SU-DHL-6 (cell line): Measurements from ENCODE around the gene VPS4B.

Experiments
- CTCF ChIP-seq: fragments of 200-600 bp; sonication (generic); IDR thresholded peaks from one replicate; pipeline ENCODE4 v1.5.1; 2017; ENCODE audit warnings: antibody characterized with exemption, mild to moderate bottlenecking, low read length, moderate library complexity; ENCODE audit not compliant: insufficient read depth, poor library complexity, severe bottlenecking
- EZH2phosphoT487 ChIP-seq: fragments of 200-600 bp; sonication (generic), shearing (Covaris generic); conservative IDR thresholded peaks from 2 replicates; pipeline ENCODE4 v1.6.1; 2018; ENCODE audit warnings: mild to moderate bottlenecking, antibody characterized with exemption, low read length, moderate library complexity, mixed read lengths

- TF ChIP-seq CTCF: no peak
- no peak for TF ChIP-seq EZH2phosphoT487
Measured at GRCh38 chr18:63430526-63430925, 8.2 kb upstream of the VPS4B start.
